K562 (cell line): ENCODE data around the gene ANKRD34A. TPM values are rescaled to one million over a fixed set of nuclear protein-coding genes. Genes with fewer than 3 reads are reported as not detected.

ENCODE experiments used
- ESRRB ChIP-seq: fragments of 250-450 bp; sonication (Bioruptor Pico); IDR thresholded peaks from 2 replicates; pipeline ENCODE4 v1.5.0; 2020; ENCODE audit warnings: mild to moderate bottlenecking, moderate library complexity, borderline replicate concordance
- GATAD2B ChIP-seq: fragments of 450-650 bp; IDR thresholded peaks from 2 replicates; pipeline ENCODE4 v1.6.1; 2017; ENCODE audit warnings: mild to moderate bottlenecking, borderline replicate concordance
- HDAC2 ChIP-seq: fragments of 450-650 bp; IDR thresholded peaks from 2 replicates; pipeline ENCODE4 v1.6.1; 2016; ENCODE audit warnings: mild to moderate bottlenecking
- HEY1 ChIP-seq: fragments of 250-450 bp; sonication (Bioruptor Pico); IDR thresholded peaks from 2 replicates; pipeline ENCODE4 v1.5.0; 2020; ENCODE audit warnings: mild to moderate bottlenecking, moderate library complexity, borderline replicate concordance
- HNRNPK ChIP-seq: fragments of 200-400 bp; formaldehyde crosslinking; IDR thresholded peaks from one replicate; pipeline ENCODE4 v1.6.1; 2018; ENCODE audit warnings: mild to moderate bottlenecking, low read depth, low read length; ENCODE audit not compliant: poor library complexity, severe bottlenecking
- ILF3 ChIP-seq: fragments of 450-650 bp; IDR thresholded peaks from 2 replicates; pipeline ENCODE4 v1.6.1; 2018; ENCODE audit warnings: antibody characterized with exemption, mild to moderate bottlenecking, moderate library complexity, borderline replicate concordance
- MAZ ChIP-seq, 2 experiments: fragments of 450-650 bp in 1 of 2; sonication (generic) in 1 of 2; formaldehyde crosslinking; IDR thresholded peaks in 1 of 2; conservative IDR thresholded peaks in 1 of 2; 2 replicates each; pipeline versions ENCODE4 v1.4.0 to v1.5.0; 2020; ENCODE audit warnings: mild to moderate bottlenecking in 1 of 2, missing genetic modification reagents in 1 of 2
- MITF ChIP-seq: IDR thresholded peaks from 2 replicates; pipeline ENCODE4 v1.6.1; 2014; ENCODE audit warnings: antibody characterized with exemption
- NBN ChIP-seq: fragments of 450-650 bp; IDR thresholded peaks from 2 replicates; pipeline ENCODE4 v1.6.1; 2016; ENCODE audit warnings: low read depth, mild to moderate bottlenecking
- NCOR1 ChIP-seq: fragments of 450-650 bp; IDR thresholded peaks from 2 replicates; pipeline ENCODE4 v1.6.1; 2016; ENCODE audit warnings: mild to moderate bottlenecking, moderate library complexity
- PTRF ChIP-seq: fragments of 450-650 bp; IDR thresholded peaks from 2 replicates; pipeline ENCODE4 v1.6.1; 2016; ENCODE audit warnings: mild to moderate bottlenecking, missing genetic modification characterization, missing compliant biosample characterization
- PURB ChIP-seq: sonication (generic); formaldehyde crosslinking; IDR thresholded peaks from 2 replicates; pipeline ENCODE4 v1.9.0; 2021; ENCODE audit warnings: low read depth, mild to moderate bottlenecking, missing genetic modification reagents
- SLC30A9 ChIP-seq: fragments of 250-450 bp; sonication (Bioruptor Pico); IDR thresholded peaks from 2 replicates; pipeline ENCODE4 v1.8.0; 2022; ENCODE audit warnings: mild to moderate bottlenecking, moderate library complexity
- SREBF2 ChIP-seq: sonication (generic); formaldehyde crosslinking; IDR thresholded peaks from 2 replicates; pipeline ENCODE4 v1.4.0; 2020; ENCODE audit warnings: mild to moderate bottlenecking, missing genetic modification reagents
- TARDBP ChIP-seq: fragments of 450-650 bp; IDR thresholded peaks from 2 replicates; pipeline ENCODE4 v1.6.1; 2016
- TCF7 ChIP-seq: sonication (generic); IDR thresholded peaks from 2 replicates; pipeline ENCODE4 v1.6.1; 2016; ENCODE audit warnings: antibody characterized with exemption, borderline replicate concordance
- USF1 ChIP-seq: sonication (generic); formaldehyde crosslinking; IDR thresholded peaks from 2 replicates; pipeline ENCODE4 v1.9.0; 2022; ENCODE audit warnings: mild to moderate bottlenecking, missing genetic modification reagents
- ZNF184 ChIP-seq: sonication (generic); formaldehyde crosslinking; IDR thresholded peaks from 2 replicates; pipeline ENCODE4 v1.5.0; 2020; ENCODE audit warnings: missing genetic modification reagents
- ZNF639 ChIP-seq, 2 experiments: fragments of 200-800 bp in 1 of 2; sonication (Bioruptor generic) in 1 of 2; sonication (generic) in 1 of 2; formaldehyde crosslinking in 1 of 2; IDR thresholded peaks in 1 of 2; conservative IDR thresholded peaks in 1 of 2; 2 replicates each; pipeline versions ENCODE4 v1.5.0 to v1.6.1; 2016 to 2020; ENCODE audit warnings: missing compliant biosample characterization in 1 of 2, missing genetic modification characterization in 1 of 2, missing genetic modification reagents in 1 of 2
- ZNF740 ChIP-seq, 3 experiments: fragments of 200-800 bp in 1 of 3; sonication (Bioruptor generic) in 1 of 3; sonication (generic) in 1 of 3; formaldehyde crosslinking in 1 of 3; IDR thresholded peaks; 2 replicates each; pipeline versions ENCODE4 v1.6.1 to v1.8.0; 2016 to 2022; ENCODE audit warnings: mild to moderate bottlenecking in 2 of 3, missing compliant biosample characterization in 2 of 3, missing genetic modification characterization in 2 of 3, missing genetic modification reagents in 1 of 3
- polyA plus RNA-seq, 8 experiments: library from polyadenylated mRNA; depleted of rRNA in 4 of 8; stranded (reverse) in 5 of 8; unstranded in 3 of 8; fragments of >200 nt; fragmentation: Nextera tagmentation in 2 of 8; fragmentation: Illumina TruSeq in 1 of 8; extraction: Ambion mirVana in 2 of 8; extraction: Trizol in 1 of 8; gene quantifications; 2 replicates each; pipeline versions ENCODE4 v1.2.1 to v1.2.3, GENCODE V29; 2011 to 2014; ENCODE audit warnings: inconsistent platforms in 1 of 8, missing spikeins in 1 of 8
- total RNA-seq, 7 experiments: library from RNA; depleted of rRNA in 6 of 7; stranded (reverse); fragments of >200 nt in 6 of 7; fragmentation: Illumina TruSeq in 2 of 7; extraction: Trizol in 2 of 7; gene quantifications; 2 replicates each; pipeline versions ENCODE4 v1.2.1 to v1.2.3, GENCODE V29; 2011 to 2021; ENCODE audit warnings: low replicate concordance in 1 of 7

The ANKRD34A gene
- total and polyA plus RNA-seq, 9 of the 15 experiments (the other 6 are each of a cell fraction or from before 2014, with no cell fraction given) = 0.06 to 1.6 (median 0.43) TPM

GRCh38 chr1:146012703-146013558 lies 48.6 kb upstream of the ANKRD34A start (continued):
- no peak for TF ChIP-seq PTRF (tag)
- TF ChIP-seq HNRNPK = no peak
- TF ChIP-seq HEY1 (CRISPR knock-in tag) = no peak
- no peak for TF ChIP-seq TCF7
- TF ChIP-seq USF1 (CRISPR knock-in tag) = no peak
- TF ChIP-seq ZNF184 (CRISPR knock-in tag) = no peak
- 0 out of 2 replicates have a peak, but pooled peaks have one; percentile 18 for TF ChIP-seq NCOR1
- peak; percentile 78; the same call in 1 of the 2 replicates for TF ChIP-seq GATAD2B
- TF ChIP-seq NBN = no peak
- TF ChIP-seq SLC30A9 (CRISPR knock-in tag) = no peak
- TF ChIP-seq ESRRB (CRISPR knock-in tag) = no peak
- no peak for TF ChIP-seq SREBF2 (CRISPR knock-in tag)
- no peak for TF ChIP-seq TARDBP
- no peak for TF ChIP-seq ZNF740 (CRISPR knock-in tag; IDR thresholded peaks at IDR 0.05)
- TF ChIP-seq ZNF740 (tag; IDR thresholded peaks at IDR 0.05) = no peak; a peak in 1 of 4 replicates
- TF ChIP-seq ILF3 = 0 out of 2 replicates have a peak, but pooled peaks have one; percentile 57
- TF ChIP-seq ZNF639 (CRISPR knock-in tag; conservative IDR thresholded peaks at IDR 0.05 in 1 of 2, IDR thresholded peaks at IDR 0.05 in 1 of 2) = no peak
- TF ChIP-seq MITF = no peak
- no peak for TF ChIP-seq HDAC2
- no peak for TF ChIP-seq PURB
- TF ChIP-seq MAZ (CRISPR knock-in tag; conservative IDR thresholded peaks at IDR 0.05 in 1 of 2, IDR thresholded peaks at IDR 0.05 in 1 of 2) = peak in 1 of 2 experiments; percentile 56; a peak in 1 of 4 replicates
